Measurements from ENCODE around the gene ALOXE3.
A peak's percentile ranks its signal among the peaks of the same experiment; 100 is the strongest.

ALOXE3 gene

DNA sequence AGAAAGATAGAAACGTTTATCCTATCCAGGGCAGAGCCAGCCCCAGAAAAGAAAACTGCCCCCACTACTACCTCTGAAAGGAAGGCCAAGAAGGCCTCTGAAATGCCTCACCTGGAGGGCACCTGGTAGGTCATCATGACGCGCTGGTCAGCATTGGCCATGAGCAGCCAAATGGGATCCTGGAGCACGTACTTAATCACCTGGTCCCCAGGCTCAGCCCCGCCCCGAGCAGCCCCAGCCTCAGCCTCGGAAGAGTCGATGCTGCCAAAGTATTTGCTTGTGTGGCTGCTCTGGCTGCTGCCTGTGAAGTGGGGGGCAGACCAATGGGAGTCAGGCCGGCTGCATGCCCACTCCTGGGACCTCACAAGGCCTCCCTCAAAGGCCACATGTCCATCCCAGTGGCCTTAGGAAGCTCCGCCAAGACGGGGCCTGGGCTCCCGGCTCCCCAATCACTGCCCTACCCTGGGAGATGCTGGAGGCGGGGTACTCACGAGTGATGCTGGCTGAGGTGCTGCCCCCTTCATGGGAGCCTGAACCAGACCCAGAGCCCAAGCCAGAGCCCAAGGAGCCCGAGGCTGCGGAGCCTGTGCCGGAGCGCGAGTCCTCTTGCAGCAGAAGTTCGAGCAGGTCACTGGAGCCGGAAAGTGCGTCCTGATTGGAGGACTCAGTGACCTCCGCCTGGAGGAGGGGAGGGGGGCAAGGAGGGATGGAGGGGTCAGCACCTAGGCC is 24.0 kb upstream of the ALOXE3 start:
- DNase-seq (ENCODE audit: low spot score) = peak; percentile 60

DNA sequence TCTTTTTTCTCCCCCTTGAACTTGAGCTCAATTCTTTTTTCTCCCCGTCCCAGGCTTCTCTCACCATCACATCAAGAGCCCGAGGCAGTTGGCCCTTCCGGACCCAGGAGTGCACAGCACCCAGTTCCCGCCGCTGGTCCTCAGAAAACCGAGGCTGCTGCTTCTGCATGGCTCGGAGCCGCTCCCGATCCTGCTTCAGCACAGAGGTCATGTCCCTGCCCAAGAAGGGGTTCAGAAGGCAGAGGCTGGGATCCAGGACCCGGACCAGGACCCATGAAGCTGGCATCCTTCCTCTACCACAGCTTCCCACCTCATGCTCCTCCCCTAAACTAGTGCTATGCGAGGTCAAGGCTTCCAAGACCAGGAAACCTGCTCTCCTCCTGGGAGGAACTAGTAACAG is 23.4 kb upstream of the ALOXE3 start:
- no peak for DNase-seq (ENCODE audit: low spot score)

DNA sequence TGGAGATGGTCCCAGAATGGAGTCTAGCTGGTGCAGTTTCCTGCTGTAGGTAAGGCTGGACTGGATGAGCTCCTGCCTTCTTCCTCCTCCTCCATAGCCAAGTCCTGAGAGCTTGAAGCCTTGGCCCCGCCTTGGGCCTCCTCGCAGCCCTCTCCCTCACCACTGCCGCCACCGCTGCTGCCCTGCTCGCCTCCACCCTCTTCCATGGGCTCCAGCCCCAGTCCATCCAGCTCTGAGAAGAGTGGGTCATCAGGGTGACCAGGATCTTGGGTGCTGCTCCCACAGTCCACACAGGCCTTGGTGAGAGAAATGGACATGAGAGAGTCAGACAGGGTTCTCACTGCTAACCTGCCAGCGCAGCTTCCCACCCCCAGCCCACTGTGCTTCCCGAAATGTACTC is 22.7 kb upstream of the ALOXE3 start:
- peak; percentile 56 for DNase-seq (ENCODE audit: low spot score)

DNA sequence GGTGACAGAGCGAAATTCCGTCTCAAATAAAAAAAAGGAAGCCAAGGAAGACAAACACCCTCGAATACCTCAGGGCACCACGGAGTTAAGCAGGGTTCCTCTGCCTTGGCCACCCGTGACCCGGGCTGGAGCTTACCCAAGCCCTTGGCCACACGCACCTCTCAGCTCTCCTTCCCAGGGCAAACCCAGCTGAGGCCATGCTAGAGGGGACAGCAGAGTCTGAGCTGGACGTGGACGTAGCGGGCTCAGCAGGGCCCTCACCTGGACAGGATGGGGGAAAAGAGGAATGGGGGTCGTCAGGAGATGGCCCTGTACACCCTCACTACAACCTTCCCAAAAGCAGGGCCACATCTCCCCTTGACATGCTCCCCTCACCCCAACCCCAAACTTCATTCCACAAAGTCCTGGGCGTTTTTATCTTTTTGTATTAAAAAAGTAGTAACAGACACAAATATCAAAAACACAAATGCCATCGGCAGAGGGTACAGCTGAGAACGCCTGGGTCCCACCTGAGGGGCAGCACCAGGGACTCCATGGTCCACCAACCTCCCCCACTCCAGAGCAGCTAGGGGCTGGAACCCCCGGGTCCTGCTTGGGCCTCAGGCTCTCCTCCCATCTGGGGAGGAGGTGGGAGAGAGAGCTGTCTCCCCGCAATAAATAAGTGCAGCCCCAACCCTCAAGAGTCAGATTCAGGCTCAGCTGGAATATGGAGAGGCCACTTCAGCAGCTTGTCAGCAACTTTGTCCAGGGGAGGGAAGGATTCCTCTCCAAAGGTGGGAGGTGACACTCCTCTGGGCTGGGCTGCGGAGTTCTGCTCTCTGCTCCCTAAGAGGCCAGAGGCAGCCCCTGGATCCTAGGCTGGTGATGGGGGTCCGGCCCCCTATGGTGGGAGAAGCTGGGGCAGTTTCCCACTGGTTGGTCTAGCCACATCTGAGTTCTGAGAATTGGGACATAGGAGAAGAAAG is 22.0 kb upstream of the ALOXE3 start:
- peak; percentile 60 for DNase-seq (ENCODE audit: low spot score)

DNA sequence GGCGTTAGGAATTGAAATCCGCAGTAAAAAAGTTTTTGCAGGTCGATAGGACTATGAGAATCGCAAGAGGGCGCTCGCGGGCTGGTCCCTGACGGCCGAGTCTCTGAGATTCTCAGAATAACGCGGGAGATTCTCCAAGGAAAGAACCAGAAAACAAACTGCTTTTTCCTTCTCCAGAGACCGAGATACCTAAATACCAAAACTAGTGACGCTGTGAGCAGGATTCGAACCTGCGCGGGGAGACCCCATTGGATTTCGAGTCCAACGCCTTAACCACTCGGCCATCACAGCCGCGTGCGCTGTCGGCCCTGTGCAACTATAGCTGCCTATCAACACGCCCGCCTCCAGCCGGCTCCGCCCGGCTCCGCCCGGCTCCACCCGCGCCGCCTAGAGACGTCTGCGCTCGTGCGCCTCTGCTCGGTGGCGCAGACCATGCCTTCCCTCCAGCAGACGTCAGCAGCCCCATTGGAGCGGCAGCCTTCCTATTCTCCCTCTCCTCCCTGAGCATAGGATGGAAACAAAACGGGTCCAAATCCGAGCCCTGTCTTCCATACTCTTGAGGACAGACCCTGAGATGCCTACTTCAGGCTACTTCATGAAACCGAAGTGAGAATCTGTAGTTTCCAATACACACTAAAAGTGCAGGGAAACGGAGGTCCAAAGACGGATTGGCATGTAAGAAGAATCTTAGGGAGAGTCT is 20.5 kb upstream of the ALOXE3 start:
- peak; percentile 100 for DNase-seq (ENCODE audit: low spot score)

DNA sequence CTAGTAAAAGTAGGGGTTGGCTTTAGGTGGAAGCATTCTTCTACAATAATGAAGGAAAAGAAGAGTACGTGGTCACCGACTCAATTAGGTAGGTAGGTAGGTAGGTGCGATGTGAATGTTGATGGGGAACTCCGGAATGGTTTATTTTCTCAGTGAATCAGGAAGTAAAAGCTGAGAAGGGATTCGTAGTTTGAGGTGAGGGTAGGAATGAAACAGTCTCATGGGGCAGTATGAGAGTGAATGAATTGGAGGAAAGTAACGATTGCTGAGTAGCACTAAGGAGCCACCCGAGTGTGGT is 20.0 kb upstream of the ALOXE3 start:
- DNase-seq (ENCODE audit: low spot score) = no peak

DNA sequence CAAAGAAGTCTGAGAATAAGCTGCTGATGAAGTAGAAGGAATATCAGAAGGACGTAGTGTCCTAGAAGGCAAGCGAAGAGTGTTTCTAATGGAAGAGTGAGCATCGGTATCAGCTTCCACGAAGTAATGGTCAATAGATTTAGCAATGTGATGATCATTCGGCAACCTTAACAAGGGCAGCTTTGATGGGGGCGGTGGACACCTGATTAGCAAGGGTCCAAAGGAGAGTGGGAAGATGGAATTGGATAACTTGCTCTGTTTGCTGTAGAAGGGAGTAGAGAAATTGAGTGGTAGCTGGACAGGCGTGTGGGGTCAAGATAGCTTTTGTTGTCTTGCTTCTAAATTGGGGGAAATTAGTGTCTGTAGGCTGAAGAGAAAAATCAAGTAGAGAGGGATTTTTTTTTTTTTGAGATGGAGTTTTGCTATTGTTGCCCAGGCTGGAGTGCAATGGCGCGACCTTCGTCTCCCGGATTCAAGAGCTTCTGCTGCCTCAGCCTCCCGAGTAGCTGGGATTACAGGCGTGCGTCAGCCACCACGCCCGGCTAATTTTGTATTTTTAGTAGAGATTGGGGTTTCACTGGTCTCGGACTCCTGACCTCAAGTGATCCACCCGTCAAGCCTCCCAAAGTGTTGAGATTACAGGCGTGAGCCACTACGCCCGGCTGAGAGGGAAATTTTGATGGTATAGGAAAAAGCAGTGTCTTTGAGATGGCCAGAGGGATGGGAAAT is 19.5 kb upstream of the ALOXE3 start:
- peak; percentile 59 for DNase-seq (ENCODE audit: low spot score)

DNA sequence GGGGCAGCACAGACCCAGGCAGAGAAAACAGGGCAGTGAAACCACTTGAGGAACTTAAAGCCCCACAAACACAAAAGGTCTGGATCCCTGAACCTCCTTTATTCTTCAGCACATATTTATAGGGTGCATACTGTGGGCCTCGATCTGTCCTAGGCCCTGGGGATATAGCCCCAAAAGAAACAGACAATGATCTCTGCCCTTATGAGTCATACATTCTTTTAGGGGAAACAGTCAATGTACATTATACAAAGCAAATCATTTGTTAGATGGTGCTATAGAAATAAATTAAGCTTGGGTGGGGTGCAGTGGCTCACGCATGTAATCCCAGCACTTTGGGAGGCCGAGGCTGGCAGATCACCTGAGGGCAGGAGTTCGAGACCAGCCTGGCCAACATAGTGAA is 15.6 kb upstream of the ALOXE3 start:
- no peak for DNase-seq (ENCODE audit: low spot score)

DNA sequence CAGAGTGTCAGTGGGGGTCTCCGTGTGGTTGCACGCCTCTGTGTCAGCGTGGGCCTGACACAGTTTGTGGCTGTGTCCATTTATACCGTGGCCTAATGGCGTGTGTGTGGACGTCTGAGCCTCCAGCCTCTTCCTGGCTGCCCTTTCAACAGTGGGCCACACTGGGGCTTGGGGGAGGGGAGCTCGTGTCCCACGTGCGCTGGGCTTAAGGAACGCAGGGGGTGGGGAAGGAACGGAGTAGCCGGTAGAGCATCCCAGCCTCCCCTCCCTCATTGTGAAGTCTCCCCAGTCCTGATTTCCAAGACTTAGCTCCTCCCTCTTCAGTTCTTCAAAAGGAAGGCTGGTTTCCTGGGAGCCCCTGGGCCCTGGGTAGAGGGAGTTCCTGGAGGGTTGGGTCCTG is 15.1 kb upstream of the ALOXE3 start:
- DNase-seq (ENCODE audit: low spot score) = no peak

DNA sequence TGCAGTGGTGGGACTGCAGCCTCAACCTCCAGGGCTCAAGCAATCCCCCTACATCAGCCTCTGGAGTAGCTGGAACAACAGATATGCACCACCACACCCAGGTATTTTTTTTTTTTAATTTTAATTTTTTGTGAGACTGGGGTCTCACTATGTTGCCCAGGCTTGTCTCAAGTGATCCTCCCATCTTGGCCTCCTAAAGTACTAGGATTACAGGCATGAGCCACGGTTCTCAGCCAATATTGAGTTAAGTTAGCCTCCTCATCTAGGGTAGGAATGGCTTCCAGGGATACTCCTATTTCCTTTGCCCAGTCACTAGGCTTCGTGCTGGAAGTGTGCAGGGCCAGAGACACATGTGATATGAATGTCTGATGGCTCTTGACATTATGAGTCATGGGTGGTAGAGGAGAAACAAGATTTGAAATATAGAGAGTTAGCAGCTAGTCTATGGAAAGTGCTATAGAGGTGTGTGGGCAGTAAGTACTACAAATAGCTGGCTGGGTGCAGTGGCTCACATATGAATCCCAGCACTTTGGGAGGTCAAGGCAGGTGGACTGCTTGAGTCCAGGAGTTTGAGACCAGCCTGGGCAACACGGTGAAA is 13.6 kb upstream of the ALOXE3 start:
- DNase-seq (ENCODE audit: low spot score) = no peak

DNA sequence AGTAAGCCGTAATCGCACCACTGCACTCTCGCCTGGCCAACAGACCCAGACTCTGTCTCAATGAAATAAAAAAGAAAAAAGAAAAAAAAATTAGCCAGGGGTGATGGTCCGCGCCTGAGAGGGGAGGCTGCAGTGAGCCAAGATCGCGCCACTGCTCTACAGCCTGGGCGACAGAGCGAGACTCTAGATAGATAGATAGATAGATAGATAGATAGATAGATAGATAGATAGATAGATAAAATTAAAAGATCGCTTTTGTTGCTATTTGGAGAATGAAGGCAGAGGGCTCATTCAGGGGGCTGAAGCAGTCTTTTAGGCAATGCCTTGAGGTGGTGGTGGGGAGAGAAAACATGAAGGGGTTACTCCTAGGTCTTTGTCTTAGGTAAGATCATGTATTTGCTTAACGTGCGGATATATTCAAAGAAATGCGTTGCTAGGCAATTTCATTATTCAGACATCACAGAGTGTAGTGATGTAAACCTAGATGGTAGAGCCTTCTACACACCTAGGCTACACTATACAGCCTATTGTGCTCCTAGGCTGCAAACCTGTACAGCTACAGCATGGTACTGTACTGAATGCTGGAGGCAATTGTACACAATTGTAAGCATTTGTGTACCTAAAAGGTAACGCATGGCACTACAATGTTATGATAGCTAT is 9.9 kb upstream of the ALOXE3 start:
- DNase-seq (ENCODE audit: low spot score) = no peak

DNA sequence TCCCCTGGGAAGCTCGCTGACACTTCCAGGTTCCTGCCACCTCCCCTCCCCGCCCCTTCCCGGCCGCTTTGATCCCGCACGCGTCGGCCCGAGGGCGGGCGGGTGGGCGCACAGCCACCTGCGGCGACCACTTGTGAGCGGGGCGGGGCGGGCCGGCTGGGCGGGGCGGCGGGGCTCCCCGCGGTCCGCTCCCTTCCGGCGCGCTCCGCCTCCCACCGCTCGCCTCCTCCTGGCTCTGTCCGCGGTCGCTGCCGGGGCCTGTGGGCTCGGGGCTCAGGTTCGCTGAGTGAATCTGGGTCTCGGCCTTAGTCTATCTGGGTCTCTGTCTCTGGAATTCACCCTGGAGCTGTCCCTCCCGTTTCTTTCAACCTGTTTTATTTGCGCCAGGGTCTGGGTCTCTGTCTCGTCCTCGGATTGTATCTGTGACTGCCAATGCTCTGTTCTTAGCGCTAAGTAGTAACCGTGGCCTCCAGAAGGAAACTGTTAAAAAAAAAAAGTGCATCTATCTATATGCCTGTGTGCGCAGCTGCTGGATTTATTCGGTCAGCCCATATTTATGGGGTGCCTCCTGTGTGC is 8.3 kb upstream of the ALOXE3 start:
- DNase-seq (ENCODE audit: low spot score) = peak; percentile 76

DNA sequence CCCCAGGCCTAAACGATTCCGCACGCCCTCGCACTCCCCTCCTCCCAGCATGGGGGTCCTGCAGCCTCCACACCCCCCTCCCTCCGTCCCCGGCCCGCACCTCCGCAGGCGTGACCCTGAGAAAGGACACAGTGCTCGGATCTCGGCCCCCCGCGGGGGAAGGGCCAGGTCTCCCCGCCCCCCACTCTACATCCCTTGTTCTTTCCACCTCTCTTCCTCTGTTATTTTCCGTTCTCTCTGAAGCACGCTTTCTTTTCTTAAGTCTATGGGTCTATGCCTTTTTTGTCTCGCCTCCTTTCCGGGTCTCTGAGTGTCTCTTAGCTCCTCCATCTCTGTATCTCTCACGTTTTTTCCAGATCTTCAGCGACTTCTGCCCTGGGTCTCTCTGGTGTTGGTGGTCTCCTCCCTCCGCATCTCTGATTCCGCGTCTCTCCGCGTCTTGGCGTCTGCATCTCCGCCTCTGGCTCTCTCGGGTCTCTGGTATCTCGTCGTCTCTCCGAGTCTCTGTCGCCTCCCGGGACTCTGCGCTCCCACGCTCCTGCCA is 7.7 kb upstream of the ALOXE3 start:
- peak; percentile 70 for DNase-seq (ENCODE audit: low spot score)

DNA sequence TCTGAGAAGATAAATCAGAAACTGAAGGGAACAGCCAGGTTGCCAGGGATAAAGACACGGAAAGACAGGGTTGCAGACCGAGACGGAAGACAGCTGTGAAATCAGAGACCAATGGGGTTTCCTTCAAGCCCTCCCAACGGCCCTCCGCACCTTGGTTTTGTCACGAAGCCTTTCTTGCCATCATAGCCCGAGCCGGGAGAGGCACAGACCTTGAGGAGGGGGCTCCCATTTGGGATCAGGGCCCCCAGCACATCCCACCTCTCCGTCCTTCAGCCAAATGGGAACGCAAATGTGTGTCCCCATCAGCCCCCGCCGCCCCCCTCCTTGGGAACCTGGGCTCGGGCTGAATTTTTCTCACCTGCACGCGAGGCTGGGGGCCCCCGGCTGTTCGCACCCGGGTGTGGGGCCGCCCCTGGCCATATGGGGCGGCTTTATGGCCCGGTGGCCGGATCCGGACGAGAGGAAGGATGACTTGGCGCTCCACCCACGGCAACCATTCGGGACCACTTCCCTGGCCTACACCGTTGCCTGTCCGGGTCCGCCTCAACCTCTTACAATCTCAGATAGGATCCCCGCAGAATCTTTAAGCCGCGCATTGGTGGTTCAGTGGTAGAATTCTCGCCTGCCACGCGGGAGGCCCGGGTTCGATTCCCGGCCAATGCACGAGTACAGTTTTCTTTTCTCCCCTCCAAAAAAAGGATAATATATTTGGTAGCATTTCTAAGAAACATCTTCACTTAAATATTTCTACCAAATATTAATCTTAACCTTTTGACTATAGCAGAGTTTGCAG is 7.0 kb upstream of the ALOXE3 start:
- peak; percentile 94 for DNase-seq (ENCODE audit: low spot score)

DNA sequence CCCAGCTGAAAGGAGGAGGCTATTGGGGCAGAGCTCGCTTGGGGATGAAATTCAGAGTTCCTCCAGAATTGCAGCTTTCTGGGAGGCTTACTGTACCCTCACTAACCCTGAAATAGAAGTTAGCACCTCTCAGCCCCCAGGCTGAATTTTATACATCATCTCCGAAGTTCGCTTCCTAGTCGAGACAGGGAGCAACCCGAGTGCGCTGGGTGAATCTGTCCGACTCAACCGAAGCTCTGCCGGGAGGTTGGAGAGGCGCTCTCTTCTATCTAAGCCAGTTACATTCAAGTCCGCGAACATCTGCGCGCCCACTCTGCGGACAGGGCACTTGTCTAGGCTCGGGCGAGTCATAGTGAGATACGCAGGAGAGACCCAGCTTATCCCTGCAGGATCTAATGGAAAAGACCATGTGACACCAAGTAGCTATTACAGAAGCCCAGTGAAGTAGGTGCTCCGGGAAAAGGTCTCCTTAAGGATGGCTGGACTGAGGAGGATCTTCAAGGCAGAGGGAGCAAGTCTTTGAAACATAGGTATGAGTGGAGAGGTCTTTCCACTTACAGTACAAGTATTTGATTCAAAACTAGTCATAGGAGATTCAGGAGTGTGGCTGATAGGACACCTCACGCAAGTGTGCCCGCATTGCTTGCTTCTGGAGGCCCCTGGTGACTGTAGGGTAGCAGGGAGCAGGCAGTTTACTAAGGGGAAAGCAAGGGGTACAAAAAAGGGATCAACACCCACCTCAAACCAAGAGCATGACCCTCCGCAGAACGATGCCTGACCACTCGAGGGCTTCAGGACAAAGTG is 6.2 kb upstream of the ALOXE3 start:
- DNase-seq (ENCODE audit: low spot score) = no peak

DNA sequence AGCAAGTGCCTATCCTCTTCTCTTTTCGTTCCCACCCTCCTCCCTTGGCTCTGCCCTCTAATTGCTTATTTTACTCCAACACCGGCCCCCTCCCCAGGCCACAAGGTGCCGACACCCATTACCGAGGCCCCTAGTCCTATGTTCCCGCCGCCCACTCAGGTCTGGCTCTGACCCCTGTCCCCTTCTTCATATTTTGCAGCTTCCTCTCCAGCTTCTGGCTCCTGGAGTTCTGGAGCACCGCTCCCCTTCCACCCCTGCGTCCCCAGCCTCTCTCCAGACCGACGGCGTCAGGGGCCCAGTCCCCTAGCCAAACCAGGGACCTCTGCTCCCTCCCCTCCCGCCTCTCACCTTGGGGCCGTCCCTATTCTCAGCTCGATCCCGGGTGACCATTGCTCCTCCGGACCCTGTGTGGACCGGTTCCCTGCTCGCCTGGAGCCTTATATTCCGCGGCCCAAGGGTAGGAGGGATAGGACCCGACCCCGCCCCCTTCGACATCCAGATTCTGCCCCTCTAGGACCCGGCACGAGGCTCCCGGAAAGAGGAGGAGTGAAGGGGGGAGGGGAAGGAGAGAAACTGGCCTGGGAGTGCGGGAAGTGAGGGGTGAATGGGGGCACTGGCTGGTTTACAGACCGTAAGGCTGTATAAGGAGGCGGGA is 5.5 kb upstream of the ALOXE3 start, which contains the start of gene HES7:
Gene HES7 (minus strand): TSS at position 412 of the 655 bp plus-strand sequence. CDS start 22 bp downstream, at position 390.
- DNase-seq (ENCODE audit: low spot score) = no peak

DNA sequence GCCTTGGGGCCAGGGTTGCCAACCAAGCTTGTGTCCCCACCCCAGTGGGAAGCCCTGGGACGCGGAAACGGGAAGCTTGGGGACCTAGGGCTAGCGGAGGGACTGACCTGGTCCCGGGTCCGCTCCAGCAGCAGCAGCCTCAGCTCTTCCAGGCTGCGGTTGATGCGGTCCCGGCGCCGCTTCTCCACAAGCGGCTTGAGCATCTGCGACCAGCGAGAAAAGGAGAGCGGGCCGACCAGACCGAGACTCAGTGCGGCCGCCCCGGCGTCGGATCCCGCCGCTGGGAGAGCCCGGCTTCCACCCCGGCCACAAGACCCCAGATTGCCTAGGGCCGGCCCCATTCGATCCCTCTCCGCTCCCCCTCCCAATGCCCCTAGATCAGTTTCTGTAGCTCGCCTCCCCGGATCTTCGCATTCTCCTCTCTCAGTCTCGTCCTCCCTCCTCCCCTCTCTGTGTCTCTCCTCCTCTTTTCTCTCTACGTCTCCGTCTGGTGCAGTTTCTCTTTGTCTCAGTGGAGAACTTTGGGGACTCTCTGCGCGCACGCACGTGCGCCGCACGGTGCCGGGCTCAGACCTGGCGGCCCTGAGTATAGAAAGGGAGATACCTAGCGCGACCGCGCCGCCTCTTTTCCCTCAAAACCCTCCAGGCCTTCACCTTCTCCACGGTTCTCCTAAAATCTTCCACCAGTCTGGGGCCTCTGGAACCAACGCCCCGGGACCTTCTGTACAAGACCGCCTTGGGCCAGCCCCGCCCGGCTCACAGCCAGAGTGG is 4.8 kb upstream of the ALOXE3 start:
- DNase-seq (ENCODE audit: low spot score) = no peak

All from left forelimb (tissue), 1 donor.